ENCODE results near the gene PTPRD. TPM values are rescaled to one million over a fixed set of nuclear protein-coding genes. Genes with fewer than 3 reads are reported as not detected.

PTPRD gene
- total RNA-seq, 1 experiment from 2014 or later, result 32.5 TPM

DNA sequence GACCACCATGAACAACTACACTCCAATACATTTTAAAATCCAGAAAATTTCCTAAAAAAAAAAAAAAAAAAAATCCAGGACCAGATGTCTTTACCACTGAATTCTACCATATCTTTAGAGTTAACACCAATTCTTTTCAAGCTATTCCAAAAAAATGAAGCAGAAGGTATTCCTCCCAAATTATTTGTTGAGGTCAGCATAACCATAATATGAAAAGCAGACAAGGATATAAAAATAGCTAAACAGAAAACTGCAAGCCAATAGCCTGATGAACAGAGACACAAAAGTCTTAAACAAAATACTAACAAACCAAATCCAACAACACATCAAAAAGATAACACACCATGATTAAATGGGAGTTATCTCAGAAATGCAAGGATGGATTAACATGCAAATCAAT is 695.4 kb downstream of the PTPRD start:
- H3K79me2 ChIP-seq (ENCODE audit: insufficient read depth, low read length), result no peaks in the 10 kb centered on the region
- no peaks in the 10 kb centered on the region for H3K27me3 Mint-ChIP-seq (ENCODE audit: low read depth)
- H3K27me3 ChIP-seq (ENCODE audit: insufficient read depth, low read length), result no peaks in the 10 kb centered on the region
- H4K8ac ChIP-seq (replicated peaks; ENCODE audit: insufficient read length, low read depth, low read length), result no peak overlapping the region
- H4K5ac ChIP-seq (ENCODE audit: insufficient read length, low read depth, low read length), result no peak overlapping the region
- H3T11ph ChIP-seq (ENCODE audit: low read length), result no peak overlapping the region
- H3K23ac ChIP-seq (ENCODE audit: insufficient read length, low read depth, low read length), result no peak overlapping the region
- no peaks in the 10 kb centered on the region for H3K4me1 ChIP-seq (ENCODE audit: insufficient read depth, low read length)
- no peak for DNase-seq
- no peak overlapping the region for H3K4ac ChIP-seq (ENCODE audit: low read depth, low read length)
- H2BK5ac ChIP-seq (ENCODE audit: insufficient read length, low read length), result no peak overlapping the region
- TF ChIP-seq CTCF (conservative IDR thresholded peaks at IDR 0.05), result no peak
- H3K9me3 Mint-ChIP-seq, result peaks cover 10 to 11% of the 10 kb centered on the region in 2 experiments
- H2BK15ac ChIP-seq (ENCODE audit: low read depth, low read length), result no peak overlapping the region
- H2BK120ac ChIP-seq (ENCODE audit: low read depth, low read length, poor library complexity, severe bottlenecking), result no peak overlapping the region
- H3K9me3 ChIP-seq (ENCODE audit: control insufficient read depth, low read depth, low read length), result no peaks in the 10 kb centered on the region
- no peaks in the 10 kb centered on the region for H3K23me2 ChIP-seq (ENCODE audit: insufficient read length, low read depth, low read length, poor library complexity, severe bottlenecking)
- H3K4me1 Mint-ChIP-seq, result peaks cover 5 to 8% of the 10 kb centered on the region in 2 experiments
- no peak overlapping the region for H4K91ac ChIP-seq (ENCODE audit: insufficient read length, low read depth, low read length)
- H3K56ac ChIP-seq (ENCODE audit: insufficient read length, low read depth, low read length), result no peak overlapping the region
- H3K18ac ChIP-seq (ENCODE audit: insufficient read length, low read depth, low read length), result no peak overlapping the region
- H2AFZ ChIP-seq (ENCODE audit: low read length), result no peak overlapping the region
- no peak overlapping the region for H3K27ac Mint-ChIP-seq
- no peak overlapping the region for H3K4me2 ChIP-seq (ENCODE audit: insufficient read depth, insufficient read length, low read length)
- H3K9ac ChIP-seq (ENCODE audit: extremely low read depth, insufficient read length, low read length), result no peak overlapping the region
- H3K27ac ChIP-seq (ENCODE audit: insufficient read length, low read depth, low read length), result no peak overlapping the region
- H3K79me1 ChIP-seq (ENCODE audit: insufficient read depth, low read depth, low read length, poor library complexity, severe bottlenecking), result no peaks in the 10 kb centered on the region
- no peaks in the 10 kb centered on the region for H4K20me1 ChIP-seq (ENCODE audit: control insufficient read depth, insufficient read depth, insufficient read length)
- no peak overlapping the region for H2AK5ac ChIP-seq (ENCODE audit: insufficient read length, low read length)
- H2BK20ac ChIP-seq (ENCODE audit: low read depth, low read length, poor library complexity, severe bottlenecking), result no peak overlapping the region
- peaks cover 0 to 11% (median 2%) of the 10 kb centered on the region in 3 experiments; a peak in 2 of 7 replicates for H3K36me3 Mint-ChIP-seq (ENCODE audit: insufficient read depth in 1 of 3, low read depth in 3 of 3)
- H3K14ac ChIP-seq (ENCODE audit: insufficient read depth, low read length), result no peak overlapping the region
- H2BK12ac ChIP-seq (ENCODE audit: insufficient read length, low read depth, low read length), result no peak overlapping the region
- no peak overlapping the region for H3K4me3 Mint-ChIP-seq

Data from H9 (cell line).